GM18498 (cell line): ENCODE results near the gene RUFY2.
"Not testable (repeated sequence)": the region's sequence is repeated elsewhere in the genome, so short reads cannot be mapped to it uniquely, and the experiment has no call there.

Experiments
- ATAC-seq: cut with Tn5 transposase; IDR thresholded peaks from one replicate; pipeline ENCODE4 v1.9.1; 2021; ENCODE audit warnings: mild to moderate bottlenecking, moderate library complexity; ENCODE audit not compliant: unreplicated experiment

RUFY2 gene

GRCh38 chr10:68327889-68328786 is 78.9 kb downstream of the RUFY2 start:
- ATAC-seq: no peak

GRCh38 chr10:68324396-68324795 is 82.7 kb downstream of the RUFY2 start:
- not testable (repeated sequence) for ATAC-seq

GRCh38 chr10:68318331-68319059 is 88.6 kb downstream of the RUFY2 start:
- no peak for ATAC-seq

- ATAC-seq: no peak
Measured at GRCh38 chr10:68315582-68315981, 91.5 kb downstream of the RUFY2 start.

- ATAC-seq: not testable (repeated sequence)
Measured at GRCh38 chr10:68314930-68315329, 92.1 kb downstream of the RUFY2 start.

GRCh38 chr10:68310531-68310930 is 96.5 kb downstream of the RUFY2 start:
- no peak for ATAC-seq

- no peak for ATAC-seq
Measured at GRCh38 chr10:68305854-68306253, 101.2 kb downstream of the RUFY2 start.

- no peak for ATAC-seq
Measured at GRCh38 chr10:68303849-68304412, 103.1 kb downstream of the RUFY2 start.

- no peak for ATAC-seq
Measured at GRCh38 chr10:68302871-68303270, 104.2 kb downstream of the RUFY2 start.

- peak; percentile 12 for ATAC-seq
Measured at GRCh38 chr10:68302503-68302823, 104.6 kb downstream of the RUFY2 start.

GRCh38 chr10:68301790-68302502 is 105.1 kb downstream of the RUFY2 start:
- peak; percentile 72 for ATAC-seq

- ATAC-seq: no peak
Measured at GRCh38 chr10:68301301-68301700, 105.8 kb downstream of the RUFY2 start.

GRCh38 chr10:68296843-68297663 is 110.0 kb downstream of the RUFY2 start:
- ATAC-seq: no peak
